Type B pancreatic cell (in vitro differentiated cells): ENCODE results near the gene TEAD1. TPM values are rescaled to one million over a fixed set of nuclear protein-coding genes. Genes with fewer than 3 reads are reported as not detected.
A peak's percentile ranks its signal among the peaks of the same experiment; 100 is the strongest.

Source experiments
- DNase-seq: peaks from one replicate; pipeline ENCODE4 v3.0.0; 2021; ENCODE audit warnings: mixed read lengths; ENCODE audit not compliant: unreplicated experiment; ENCODE audit errors: extremely low spot score
- H3K27ac Mint-ChIP-seq: 2 replicates; pipeline ENCODE4 v1.8.0; 2021; ENCODE audit warnings: mild to moderate bottlenecking, mixed read lengths
- H3K27me3 Mint-ChIP-seq: 2 replicates; pipeline ENCODE4 v1.8.0; 2021; ENCODE audit warnings: mixed read lengths
- H3K36me3 Mint-ChIP-seq: 2 replicates; pipeline ENCODE4 v1.8.0; 2021; ENCODE audit warnings: mixed read lengths
- H3K4me1 Mint-ChIP-seq: one replicate; pipeline ENCODE4 v1.8.0; 2021; ENCODE audit warnings: mixed read lengths; ENCODE audit not compliant: unreplicated experiment
- H3K4me3 Mint-ChIP-seq: 2 replicates; pipeline ENCODE4 v1.8.0; 2021; ENCODE audit warnings: mild to moderate bottlenecking, mixed read lengths
- H3K9me3 Mint-ChIP-seq: 2 replicates; pipeline ENCODE4 v1.8.0; 2021; ENCODE audit warnings: mixed read lengths
- CTCF ChIP-seq: fragments of 200-600 bp; sonication (generic); conservative IDR thresholded peaks from 2 replicates; pipeline ENCODE4 v1.5.0; 2021; ENCODE audit warnings: antibody characterized with exemption, mild to moderate bottlenecking
- total RNA-seq: library from RNA; stranded (reverse); gene quantifications from 2 replicates; pipeline ENCODE4 v1.2.1, GENCODE V29; 2021; ENCODE audit warnings: low replicate concordance

Gene TEAD1
- total RNA-seq, 1 donor from 2014 or later = 91.8 TPM

DNA sequence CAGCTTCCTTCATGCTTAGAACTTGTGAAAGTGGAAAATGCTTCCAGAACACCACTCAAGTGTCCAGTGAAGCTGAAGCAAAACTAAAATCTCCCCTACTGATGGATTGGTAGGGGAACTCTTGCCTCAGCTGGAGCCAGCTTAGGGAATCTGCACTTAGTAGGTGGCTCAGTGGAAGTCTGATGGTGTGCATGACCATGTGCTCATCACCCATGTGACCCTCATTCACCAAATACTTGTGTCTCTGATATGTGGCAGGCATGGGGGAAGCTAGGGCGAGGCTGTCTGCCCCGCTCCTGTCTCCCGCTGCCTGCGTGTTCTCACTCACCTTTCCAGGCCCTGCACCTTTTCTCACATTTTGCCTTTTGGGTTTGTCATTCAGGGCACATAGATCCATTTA lies 7.2 kb downstream of the TEAD1 start:
- peaks cover 89% of the 10 kb centered on the region for H3K4me1 Mint-ChIP-seq
- no peaks in the 10 kb centered on the region for H3K9me3 Mint-ChIP-seq
- no peak for DNase-seq
- H3K27ac Mint-ChIP-seq = no peak overlapping the region
- TF ChIP-seq CTCF = no peak
- peaks cover 15% of the 10 kb centered on the region for H3K36me3 Mint-ChIP-seq
- H3K27me3 Mint-ChIP-seq = no peaks in the 10 kb centered on the region
- no peak overlapping the region for H3K4me3 Mint-ChIP-seq

DNA sequence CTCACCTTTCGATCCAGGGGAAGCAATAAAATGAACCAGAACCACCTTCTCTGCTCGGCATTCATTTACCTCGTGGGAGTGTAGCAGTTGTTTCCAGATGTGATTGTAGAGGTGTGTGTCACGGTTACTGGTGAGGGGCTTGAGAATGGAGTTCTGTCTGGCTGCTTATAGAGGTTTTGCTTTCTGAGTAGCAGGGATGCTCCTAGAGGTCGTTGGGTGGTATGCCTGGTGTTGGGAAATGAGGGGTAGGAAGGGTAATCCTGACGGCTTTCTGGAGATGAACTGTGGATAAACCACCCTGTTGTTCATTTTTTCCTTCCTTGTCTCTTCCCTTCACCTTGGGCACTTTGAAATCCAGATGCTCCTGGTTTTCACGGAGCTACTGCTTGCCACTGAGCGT lies 8.1 kb downstream of the TEAD1 start:
- DNase-seq = no peak
- Mint-ChIP-seq H3K4me1 (peaks cover 91% of the 10 kb centered on the region), H3K27ac (peak overlapping the region; percentile 99), H3K9me3 (no peaks in the 10 kb centered on the region), H3K36me3 (peaks cover 19% of the 10 kb centered on the region), H3K27me3 (no peaks in the 10 kb centered on the region), H3K4me3 (peak overlapping the region; percentile 14)
- no peak for TF ChIP-seq CTCF

- Mint-ChIP-seq H3K27me3 (no peaks in the 10 kb centered on the region), H3K36me3 (peaks cover 19% of the 10 kb centered on the region), H3K4me1 (peaks cover 91% of the 10 kb centered on the region), H3K27ac (peak overlapping the region; percentile 99), H3K4me3 (no peak overlapping the region), H3K9me3 (no peaks in the 10 kb centered on the region)
- no peak for TF ChIP-seq CTCF
- DNase-seq = no peak
Observed at GRCh38 chr11:12682737-12683500, 8.7 kb downstream of the TEAD1 start.

DNA sequence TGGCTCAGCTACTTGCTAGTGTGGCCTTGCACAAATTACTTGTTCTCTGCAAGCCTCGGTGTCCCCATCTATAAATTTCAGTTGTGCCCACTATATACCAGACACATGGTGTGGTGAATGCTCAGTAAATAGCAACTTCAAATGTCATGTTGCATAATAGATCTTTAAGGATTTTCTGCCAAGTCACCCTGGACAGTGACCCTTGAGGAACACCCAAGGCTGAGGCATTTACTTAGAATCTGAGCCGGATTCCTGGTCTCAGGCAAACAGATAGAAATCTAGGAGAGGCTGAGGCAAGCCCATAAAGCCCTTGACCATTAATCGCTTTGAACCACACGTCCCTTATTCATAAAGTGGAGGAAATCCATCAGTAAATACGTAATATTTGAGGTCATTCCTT lies 9.7 kb downstream of the TEAD1 start:
- DNase-seq = no peak
- H3K9me3 Mint-ChIP-seq = no peaks in the 10 kb centered on the region
- H3K27me3 Mint-ChIP-seq = no peaks in the 10 kb centered on the region
- TF ChIP-seq CTCF = no peak
- peaks cover 93% of the 10 kb centered on the region for H3K4me1 Mint-ChIP-seq
- H3K27ac Mint-ChIP-seq = peak overlapping the region; percentile 99
- H3K4me3 Mint-ChIP-seq = no peak overlapping the region
- H3K36me3 Mint-ChIP-seq = peaks cover 19% of the 10 kb centered on the region

- no peaks in the 10 kb centered on the region for H3K27me3 Mint-ChIP-seq
- peaks cover 23% of the 10 kb centered on the region for H3K36me3 Mint-ChIP-seq
- no peak for TF ChIP-seq CTCF
- no peaks in the 10 kb centered on the region for H3K9me3 Mint-ChIP-seq
- DNase-seq = no peak
- H3K4me3 Mint-ChIP-seq = peak overlapping the region; percentile 67
- peak overlapping the region; percentile 99 for H3K27ac Mint-ChIP-seq
- H3K4me1 Mint-ChIP-seq = peaks cover 93% of the 10 kb centered on the region
Observed at GRCh38 chr11:12684315-12684714, 10.1 kb downstream of the TEAD1 start.
